Endothelial cell of umbilical vein (primary cell): ENCODE results near the gene PRRG1.

Source experiments
- FOS ChIP-seq: IDR thresholded peaks from 2 replicates; pipeline ENCODE4 v1.6.1; 2011; ENCODE audit warnings: mild to moderate bottlenecking, low read length, moderate library complexity, borderline replicate concordance; ENCODE audit not compliant: insufficient read depth
- POLR2A ChIP-seq: IDR thresholded peaks from 2 replicates; pipeline ENCODE4 v1.6.1; 2012; ENCODE audit warnings: low read depth, mild to moderate bottlenecking, control low read depth, low read length

GRCh38 chrX:37320541-37321203, 28.5 kb upstream of the PRRG1 start:
- TF ChIP-seq FOS (no peak), POLR2A (no peak)
